ENCODE measurements around the gene PDE3A. TPM values are rescaled to one million over a fixed set of nuclear protein-coding genes. Genes with fewer than 3 reads are reported as not detected.

Gene PDE3A
- total RNA-seq, 1 donor from 2014 or later, result 1.3 TPM

DNA sequence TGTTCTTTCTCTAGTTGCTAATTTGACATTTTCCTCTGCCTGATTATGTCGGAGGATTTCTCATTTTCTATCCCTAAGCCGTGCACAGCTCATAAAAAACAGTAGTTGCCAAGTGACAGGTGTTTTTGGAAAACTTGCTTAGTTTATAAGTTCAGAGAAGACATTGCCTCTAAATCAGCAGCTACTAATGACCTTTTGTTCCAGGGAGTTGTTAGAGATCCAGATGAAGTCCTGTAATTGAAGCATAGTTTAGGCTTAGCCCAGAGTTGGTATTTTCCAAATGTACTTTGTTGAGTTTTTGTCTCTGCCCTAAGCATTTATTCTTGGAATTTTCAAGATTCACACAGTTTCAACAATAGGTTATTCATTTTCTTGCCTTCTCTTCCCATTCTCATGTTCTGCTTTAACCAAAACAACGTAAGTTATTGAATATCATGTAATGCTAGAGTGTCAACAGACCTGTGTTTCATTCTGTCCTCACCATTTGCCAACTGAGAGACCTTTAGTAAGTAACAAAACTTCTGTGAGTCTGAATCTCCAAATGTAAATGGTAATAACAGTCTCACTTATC is 216.8 kb downstream of the PDE3A start:
- Mint-ChIP-seq H3K9me3 (ENCODE audit: unreplicated experiment) (peaks cover 13% of the 10 kb centered on the region), H3K27ac (ENCODE audit: unreplicated experiment) (peak overlapping the region; percentile 26)

DNA sequence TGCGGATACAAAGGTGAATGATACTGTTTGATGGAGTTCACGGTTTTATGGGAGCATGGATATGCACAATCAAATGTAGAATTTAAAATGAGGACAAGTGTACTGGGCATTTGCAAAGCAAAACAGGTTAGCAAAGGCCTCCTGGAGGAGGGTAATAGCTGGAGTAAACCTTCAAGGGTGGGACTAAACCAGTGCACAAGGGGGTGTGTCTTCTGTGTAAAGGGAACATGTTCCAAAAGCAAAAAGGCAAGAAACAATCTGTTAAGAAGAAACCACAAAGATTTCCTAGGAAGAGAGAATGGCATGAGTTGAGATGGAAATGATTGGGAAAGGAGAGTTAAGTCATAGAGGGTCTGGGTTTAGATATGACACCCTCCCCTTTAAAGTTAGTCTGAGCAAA is 217.6 kb downstream of the PDE3A start:
- H3K27ac Mint-ChIP-seq (ENCODE audit: unreplicated experiment), result peak overlapping the region; percentile 60
- TF ChIP-seq CTCF (IDR thresholded peaks at IDR 0.05; ENCODE audit: partially characterized antibody, unreplicated experiment), result no peak
- peaks cover 35% of the 10 kb centered on the region for H3K4me1 Mint-ChIP-seq (ENCODE audit: low read depth, unreplicated experiment)
- peaks cover 8% of the 10 kb centered on the region for H3K27me3 Mint-ChIP-seq (ENCODE audit: unreplicated experiment)
- no peak overlapping the region for H3K4me3 Mint-ChIP-seq (ENCODE audit: unreplicated experiment)
- no peak for DNase-seq
- peaks cover 13% of the 10 kb centered on the region for H3K9me3 Mint-ChIP-seq (ENCODE audit: unreplicated experiment)
- H3K36me3 Mint-ChIP-seq (ENCODE audit: unreplicated experiment), result no peaks in the 10 kb centered on the region

More for the DNA sequence above, 216.8 kb downstream of the PDE3A start:
- Mint-ChIP-seq H3K4me1 (ENCODE audit: low read depth, unreplicated experiment) (peaks cover 34% of the 10 kb centered on the region), H3K36me3 (ENCODE audit: unreplicated experiment) (no peaks in the 10 kb centered on the region), H3K4me3 (ENCODE audit: unreplicated experiment) (no peak overlapping the region), H3K27me3 (ENCODE audit: unreplicated experiment) (peaks cover 8% of the 10 kb centered on the region)
- no peak for DNase-seq
- no peak for TF ChIP-seq CTCF (IDR thresholded peaks at IDR 0.05; ENCODE audit: partially characterized antibody, unreplicated experiment)

DNA sequence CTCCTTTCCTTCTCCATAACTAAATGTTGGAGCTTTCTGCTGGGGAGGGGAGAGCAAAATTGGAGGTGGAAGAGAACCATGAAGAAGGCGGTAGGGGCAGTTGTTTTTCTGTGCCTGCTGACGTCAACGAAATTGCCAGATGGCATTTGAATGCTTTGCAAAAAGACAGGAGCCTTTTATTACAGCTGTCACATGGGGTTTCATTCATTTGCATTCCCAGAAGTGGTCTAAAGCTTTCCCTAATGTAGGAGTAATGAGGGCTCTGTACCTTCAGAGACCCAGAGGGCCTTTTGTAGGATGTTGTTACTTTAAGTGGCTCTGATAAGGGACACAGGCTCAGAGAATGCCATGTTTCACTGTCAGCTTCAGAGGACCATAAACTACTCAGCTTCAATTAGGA is 219.7 kb downstream of the PDE3A start:
- no peak for TF ChIP-seq CTCF (IDR thresholded peaks at IDR 0.05; ENCODE audit: partially characterized antibody, unreplicated experiment)
- H3K36me3 Mint-ChIP-seq (ENCODE audit: unreplicated experiment), result no peaks in the 10 kb centered on the region
- peak; percentile 60 for DNase-seq
- peak overlapping the region; percentile 74 for H3K4me3 Mint-ChIP-seq (ENCODE audit: unreplicated experiment)
- peaks cover 10% of the 10 kb centered on the region for H3K27me3 Mint-ChIP-seq (ENCODE audit: unreplicated experiment)
- peaks cover 54% of the 10 kb centered on the region for H3K4me1 Mint-ChIP-seq (ENCODE audit: low read depth, unreplicated experiment)
- H3K27ac Mint-ChIP-seq (ENCODE audit: unreplicated experiment), result peak overlapping the region; percentile 100
- peaks cover 13% of the 10 kb centered on the region for H3K9me3 Mint-ChIP-seq (ENCODE audit: unreplicated experiment)

- Mint-ChIP-seq H3K27me3 (ENCODE audit: unreplicated experiment) (peaks cover 10% of the 10 kb centered on the region), H3K27ac (ENCODE audit: unreplicated experiment) (peak overlapping the region; percentile 69), H3K36me3 (ENCODE audit: unreplicated experiment) (no peaks in the 10 kb centered on the region), H3K4me3 (ENCODE audit: unreplicated experiment) (no peak overlapping the region), H3K4me1 (ENCODE audit: low read depth, unreplicated experiment) (peaks cover 53% of the 10 kb centered on the region), H3K9me3 (ENCODE audit: unreplicated experiment) (peaks cover 13% of the 10 kb centered on the region)
- no peak for DNase-seq
- TF ChIP-seq CTCF (IDR thresholded peaks at IDR 0.05; ENCODE audit: partially characterized antibody, unreplicated experiment), result no peak
Observed at GRCh38 chr12:20590570-20590969, 222.2 kb downstream of the PDE3A start.

- Mint-ChIP-seq H3K27me3 (ENCODE audit: unreplicated experiment) (peaks cover 10% of the 10 kb centered on the region), H3K4me3 (ENCODE audit: unreplicated experiment) (peak overlapping the region; percentile 48), H3K4me1 (ENCODE audit: low read depth, unreplicated experiment) (peaks cover 49% of the 10 kb centered on the region), H3K9me3 (ENCODE audit: unreplicated experiment) (peaks cover 11% of the 10 kb centered on the region), H3K27ac (ENCODE audit: unreplicated experiment) (peak overlapping the region; percentile 93), H3K36me3 (ENCODE audit: unreplicated experiment) (no peaks in the 10 kb centered on the region)
- DNase-seq, result no peak
- no peak for TF ChIP-seq CTCF (IDR thresholded peaks at IDR 0.05; ENCODE audit: partially characterized antibody, unreplicated experiment)
Observed at GRCh38 chr12:20592556-20592955, 224.2 kb downstream of the PDE3A start.

All from glutamatergic neuron (in vitro differentiated cells).